Esophagus (tissue), 2 donors: Measurements from ENCODE around the gene CNPPD1. TPM values are rescaled to one million over a fixed set of nuclear protein-coding genes. Genes with fewer than 3 reads are reported as not detected.
A peak's percentile ranks its signal among the peaks of the same experiment; 100 is the strongest.

Experiments
- H3K27ac ChIP-seq, 2 donors: one replicate each; pipeline ENCODE4 v1.5.1; 2013; ENCODE audit warnings: low read depth in 2 of 2, mild to moderate bottlenecking in 2 of 2, inconsistent platforms in 1 of 2, low read length in 1 of 2, moderate library complexity in 1 of 2
- H3K27me3 ChIP-seq, 2 donors: one replicate each; pipeline ENCODE4 v1.6.1; 2013; ENCODE audit warnings: low read length in 2 of 2, control low read depth in 1 of 2, mild to moderate bottlenecking in 1 of 2; ENCODE audit not compliant: insufficient read depth in 2 of 2, control insufficient read depth in 1 of 2
- H3K36me3 ChIP-seq, 2 donors: one replicate each; pipeline ENCODE4 v1.6.1; 2013; ENCODE audit warnings: low read length in 1 of 2; ENCODE audit not compliant: control insufficient read depth in 2 of 2, insufficient read depth in 2 of 2
- H3K4me1 ChIP-seq, 2 donors: one replicate each; pipeline ENCODE4 v1.6.1; 2013; ENCODE audit warnings: low read length in 1 of 2; ENCODE audit not compliant: control insufficient read depth in 2 of 2, insufficient read depth in 2 of 2
- H3K4me3 ChIP-seq, 2 donors: one replicate each; pipeline ENCODE4 v1.5.1; 2013; ENCODE audit warnings: low read length in 2 of 2, mild to moderate bottlenecking in 2 of 2, low read depth in 1 of 2, moderate library complexity in 1 of 2
- H3K9me3 ChIP-seq, 2 donors: one replicate each; pipeline ENCODE4 v1.6.1; 2013; ENCODE audit warnings: mild to moderate bottlenecking in 2 of 2, low read depth in 1 of 2, low read length in 1 of 2, moderate library complexity in 1 of 2; ENCODE audit not compliant: control insufficient read depth in 2 of 2, insufficient read depth in 1 of 2
- WGBS, 2 donors: extraction: QIAGEN DNeasy Blood & Tissue Kit; methylation state at CpG; one replicate each; pipeline ENCODE4 v1.1.7; 2013; 5-methylcytosine and 5-hydroxymethylcytosine counted together
- polyA plus RNA-seq, 2 donors: library from polyadenylated mRNA; stranded (reverse); fragments of 200-250 nt; gene quantifications; one replicate each; pipeline ENCODE4 v1.2.3, GENCODE V29; 2013
- donor health status: healthy with polysubstance abuse.
- donor health status: Bipolar disorder and iron deficiency.

CNPPD1 gene
- polyA plus RNA-seq, 2 donors, result 39.5 to 50.6 TPM

GRCh38 chr2:219172231-219173154 is 4.2 kb downstream of the CNPPD1 start:
- 88 to 89% methylated on average over 16 of the region's 16 CpGs for WGBS, 2 donors

GRCh38 chr2:219171231-219171651 is 5.5 kb downstream of the CNPPD1 start:
- WGBS, 2 donors, result 34 to 43% methylated on average over 6 of the region's 6 CpGs
- H3K4me1 ChIP-seq, result peaks cover 0 to 6% of the 10 kb centered on the region in 2 donors
- H3K27ac ChIP-seq, result peak overlapping the region; percentile 61 to 78
- H3K36me3 ChIP-seq, result peaks cover 0 to 21% of the 10 kb centered on the region in 2 donors
- H3K4me3 ChIP-seq, result no peak overlapping the region
- H3K9me3 ChIP-seq, result no peaks in the 10 kb centered on the region
- H3K27me3 ChIP-seq, result no peaks in the 10 kb centered on the region

More at GRCh38 chr2:219172231-219173154, 4.2 kb downstream of the CNPPD1 start:
- H3K9me3 ChIP-seq, result no peaks in the 10 kb centered on the region
- peaks cover 0 to 6% of the 10 kb centered on the region in 2 donors for H3K4me1 ChIP-seq
- H3K27ac ChIP-seq, result no peak overlapping the region
- H3K27me3 ChIP-seq, result no peaks in the 10 kb centered on the region
- H3K36me3 ChIP-seq, result peaks cover 0 to 21% of the 10 kb centered on the region in 2 donors
- no peak overlapping the region for H3K4me3 ChIP-seq

DNA sequence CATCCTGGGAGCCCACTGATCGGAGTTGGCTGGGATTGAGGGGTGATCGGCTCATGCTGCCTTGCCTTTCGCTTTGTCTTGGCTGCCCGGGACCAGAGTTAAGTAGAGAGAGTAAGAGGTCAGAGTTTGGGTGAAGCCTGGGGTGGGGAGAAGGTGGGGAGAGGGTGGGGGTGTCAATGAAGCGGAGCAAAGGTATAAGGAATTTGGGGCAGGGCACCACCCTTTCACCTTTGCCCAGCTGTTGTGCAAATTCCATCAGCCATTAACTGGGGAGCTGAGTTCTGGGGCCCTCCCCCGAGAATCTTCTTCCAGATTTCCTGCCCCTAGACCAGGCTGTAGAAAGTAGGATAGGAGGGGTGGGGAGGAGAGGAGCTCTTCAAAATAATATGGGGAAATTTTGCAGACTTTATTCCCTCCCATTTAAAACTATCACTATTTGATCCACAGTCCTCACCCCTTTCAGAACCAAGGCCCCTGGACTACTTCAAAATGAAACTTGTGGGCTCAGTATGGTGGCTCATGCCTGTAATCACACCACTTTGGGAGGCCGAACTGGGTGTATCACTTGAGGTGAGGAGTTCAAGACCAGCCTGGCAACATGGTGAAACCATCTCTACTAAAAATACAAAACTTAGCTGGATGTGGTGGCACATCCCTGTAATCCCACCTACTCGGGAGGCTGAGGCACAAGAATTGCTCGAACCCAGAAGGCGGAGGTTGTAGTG is 6.6 kb downstream of the CNPPD1 start, which contains the start of gene SLC23A3:
TSS of gene SLC23A3 (minus strand) at position 100 of the 725 bp plus-strand sequence. CDS start at position 55, 45 bp downstream.
- peaks cover 0 to 20% of the 10 kb centered on the region in 2 donors for H3K36me3 ChIP-seq
- no peaks in the 10 kb centered on the region for H3K27me3 ChIP-seq
- peaks cover 0 to 3% of the 10 kb centered on the region in 2 donors for H3K4me1 ChIP-seq
- WGBS, 2 donors, result 84 to 90% methylated on average over 10 of the region's 10 CpGs
- H3K9me3 ChIP-seq, result no peaks in the 10 kb centered on the region
- H3K27ac ChIP-seq, result no peak within 1 kb of the TSS
- H3K4me3 ChIP-seq, result no peak within 1 kb of the TSS

- H3K36me3 ChIP-seq, result peaks cover 0 to 12% of the 10 kb centered on the region in 2 donors
- H3K4me1 ChIP-seq, result peaks cover 0 to 3% of the 10 kb centered on the region in 2 donors
- no peak overlapping the region for H3K27ac ChIP-seq
- no peak overlapping the region for H3K4me3 ChIP-seq
- no peaks in the 10 kb centered on the region for H3K9me3 ChIP-seq
- H3K27me3 ChIP-seq, result no peaks in the 10 kb centered on the region
These were observed 7.8 kb downstream of the CNPPD1 start for GRCh38 chr2:219168932-219169331.

GRCh38 chr2:219168526-219168925 is 8.2 kb downstream of the CNPPD1 start:
- 45 to 54% methylated on average over 6 of the region's 6 CpGs for WGBS, 2 donors
- Histone ChIP-seq H3K36me3 (peaks cover 0 to 12% of the 10 kb centered on the region in 2 donors), H3K9me3 (no peaks in the 10 kb centered on the region), H3K27ac (no peak overlapping the region), H3K4me1 (peaks cover 0 to 3% of the 10 kb centered on the region in 2 donors), H3K27me3 (no peaks in the 10 kb centered on the region), H3K4me3 (no peak overlapping the region)

DNA sequence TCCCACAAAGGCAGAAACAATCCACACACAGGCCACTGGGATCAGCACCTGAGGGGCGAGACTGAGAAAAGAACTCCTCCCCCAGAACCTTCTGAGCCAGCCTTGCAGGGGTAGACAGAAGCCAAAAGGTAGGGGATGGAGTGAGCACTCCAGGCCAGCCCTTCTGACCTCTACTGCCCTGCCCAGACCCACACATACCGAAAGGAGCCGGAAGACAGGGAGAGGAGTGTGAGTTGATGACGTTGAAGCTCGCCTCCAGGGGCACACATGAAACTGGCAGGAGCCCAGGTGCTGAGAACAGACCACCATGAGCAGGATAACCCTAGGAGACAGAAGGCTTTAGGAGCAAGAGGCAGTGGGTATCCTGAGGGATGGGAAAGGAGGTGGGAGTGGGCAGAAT is 8.7 kb downstream of the CNPPD1 start:
- WGBS, 2 donors, result 71 to 72% methylated on average over 5 of the region's 5 CpGs

GRCh38 chr2:219165058-219165911 is 11.4 kb downstream of the CNPPD1 start:
- H3K36me3 ChIP-seq, result no peaks in the 10 kb centered on the region
- no peaks in the 10 kb centered on the region for H3K4me1 ChIP-seq
- no peaks in the 10 kb centered on the region for H3K9me3 ChIP-seq
- no peak overlapping the region for H3K27ac ChIP-seq
- H3K4me3 ChIP-seq, result no peak overlapping the region
- WGBS, 2 donors, result 85 to 87% methylated on average over 10 of the region's 10 CpGs
- no peaks in the 10 kb centered on the region for H3K27me3 ChIP-seq

More for the DNA sequence above, 8.7 kb downstream of the CNPPD1 start:
- Histone ChIP-seq H3K4me1 (peaks cover 0 to 3% of the 10 kb centered on the region in 2 donors), H3K4me3 (no peak overlapping the region), H3K27ac (no peak overlapping the region), H3K27me3 (no peaks in the 10 kb centered on the region), H3K9me3 (no peaks in the 10 kb centered on the region), H3K36me3 (peaks cover 0 to 8% of the 10 kb centered on the region in 2 donors)

GRCh38 chr2:219163156-219163555 is 13.6 kb downstream of the CNPPD1 start:
- Histone ChIP-seq H3K27me3 (no peaks in the 10 kb centered on the region), H3K36me3 (no peaks in the 10 kb centered on the region), H3K4me3 (no peak overlapping the region), H3K4me1 (peaks cover 0 to 3% of the 10 kb centered on the region in 2 donors), H3K9me3 (no peaks in the 10 kb centered on the region), H3K27ac (no peak overlapping the region)
- WGBS, 2 donors, result 92 to 93% methylated on average over 6 of the region's 6 CpGs

DNA sequence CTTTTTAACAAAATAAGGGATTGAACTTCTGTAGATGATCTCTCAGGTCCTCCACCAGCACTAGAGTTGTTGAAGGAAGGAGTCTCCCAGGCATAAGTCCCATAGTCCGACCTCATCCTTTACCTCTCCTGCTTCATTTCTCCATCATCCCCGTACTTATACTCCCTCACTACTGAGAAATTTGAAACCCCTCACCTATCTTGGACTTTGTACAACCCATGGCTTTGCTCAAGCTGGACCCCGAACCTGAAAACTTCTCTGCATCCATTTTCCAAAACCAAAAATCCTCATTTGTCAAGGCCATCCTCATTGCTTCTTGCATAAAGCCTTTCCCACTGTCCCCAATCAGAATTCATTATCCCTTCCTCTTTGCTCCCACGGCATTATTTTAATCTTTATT is 15.6 kb downstream of the CNPPD1 start:
- peak overlapping the region; percentile 64 to 70 for H3K4me3 ChIP-seq
- peaks cover 0 to 3% of the 10 kb centered on the region in 2 donors for H3K4me1 ChIP-seq
- H3K36me3 ChIP-seq, result peaks cover 3 to 4% of the 10 kb centered on the region in 2 donors
- 70 to 72% methylated on average over 4 of the region's 4 CpGs for WGBS, 2 donors
- H3K9me3 ChIP-seq, result no peaks in the 10 kb centered on the region
- H3K27ac ChIP-seq, result peak overlapping the region; percentile 93 to 96
- no peaks in the 10 kb centered on the region for H3K27me3 ChIP-seq
